Effector memory CD4-positive, alpha-beta T cell (primary cell): ENCODE measurements around the gene NDP.

ENCODE experiments used
- DNase-seq, 3 donors: peaks; one replicate each; pipeline ENCODE4 v3.0.0-alpha.2; 2020
- H3K27ac ChIP-seq: 2 replicates; pipeline ENCODE4 v1.7.0; 2013; ENCODE audit warnings: mild to moderate bottlenecking, low read length, moderate library complexity; ENCODE audit not compliant: insufficient read depth, poor library complexity, severe bottlenecking
- H3K27me3 ChIP-seq: replicated peaks from 2 replicates; pipeline ENCODE4 v1.7.0; 2013; ENCODE audit warnings: mild to moderate bottlenecking, low read length; ENCODE audit not compliant: insufficient read depth, control insufficient read depth, poor library complexity, severe bottlenecking
- H3K36me3 ChIP-seq: 2 replicates; pipeline ENCODE4 v1.7.0; 2013; ENCODE audit warnings: mild to moderate bottlenecking, low read length, moderate library complexity; ENCODE audit not compliant: control insufficient read depth, insufficient read depth
- H3K4me1 ChIP-seq: 2 replicates; pipeline ENCODE4 v1.7.0; 2013; ENCODE audit warnings: low read length, mild to moderate bottlenecking; ENCODE audit not compliant: control insufficient read depth, insufficient read depth, poor library complexity, severe bottlenecking
- H3K4me3 ChIP-seq: 2 replicates; pipeline ENCODE4 v1.7.0; 2013; ENCODE audit warnings: low read length, low read depth, mild to moderate bottlenecking; ENCODE audit not compliant: insufficient read depth, poor library complexity, severe bottlenecking
- H3K9me3 ChIP-seq: 2 replicates; pipeline ENCODE4 v1.7.0; 2013; ENCODE audit warnings: mild to moderate bottlenecking, low read length, moderate library complexity; ENCODE audit not compliant: control insufficient read depth

The NDP gene

GRCh38 chrX:43899878-43900815 lies 73.0 kb downstream of the NDP start:
- Histone ChIP-seq H3K27ac (no peak overlapping the region), H3K4me3 (no peak overlapping the region), H3K4me1 (no peaks in the 10 kb centered on the region), H3K9me3 (no peaks in the 10 kb centered on the region), H3K36me3 (no peaks in the 10 kb centered on the region), H3K27me3 (no peaks in the 10 kb centered on the region)
- DNase-seq = no peak
